Natural killer cell (primary cell): ENCODE data around the gene ING5. TPM values are rescaled to one million over a fixed set of nuclear protein-coding genes. Genes with fewer than 3 reads are reported as not detected.

Experiments used
- ATAC-seq, 3 donors: fragments of 150-1000 bp in 2 of 3; fragments of 200-7000 bp in 1 of 3; cut with Tn5 transposase; 1 replicate in 1 of 3; 2 replicates in 2 of 3; pipeline ENCODE4 v1.10.0; 2021; ENCODE audit warnings: mild to moderate bottlenecking in 2 of 3, moderate library complexity in 2 of 3
- DNase-seq, 2 donors: peaks; one replicate each; pipeline versions ENCODE4 v3.0.0 to v3.0.0-alpha.2; 2013 to 2021; ENCODE audit warnings: mixed read lengths in 1 of 2
- H3K27ac ChIP-seq: one replicate; pipeline ENCODE4 v1.5.1; 2013; ENCODE audit warnings: mild to moderate bottlenecking, low read length
- H3K27me3 ChIP-seq: one replicate; pipeline ENCODE4 v1.6.1; 2013; ENCODE audit warnings: low read length; ENCODE audit not compliant: control insufficient read depth, insufficient read depth
- H3K36me3 ChIP-seq: one replicate; pipeline ENCODE4 v1.6.1; 2013; ENCODE audit warnings: low read length; ENCODE audit not compliant: control insufficient read depth, insufficient read depth
- H3K4me1 ChIP-seq: one replicate; pipeline ENCODE4 v1.6.1; 2013; ENCODE audit warnings: low read length; ENCODE audit not compliant: control insufficient read depth, insufficient read depth
- H3K4me3 ChIP-seq: one replicate; pipeline ENCODE4 v1.5.1; 2013; ENCODE audit warnings: low read length
- H3K9me3 ChIP-seq: one replicate; pipeline ENCODE4 v1.6.1; 2013; ENCODE audit warnings: low read length; ENCODE audit not compliant: control insufficient read depth, insufficient read depth
- H3K27ac Mint-ChIP-seq, 2 donors: one replicate each; pipeline ENCODE4 v1.8.0; 2022; ENCODE audit warnings: mild to moderate bottlenecking in 2 of 2, mixed read lengths in 2 of 2, moderate library complexity in 1 of 2
- H3K27me3 Mint-ChIP-seq, 2 donors: one replicate each; pipeline ENCODE4 v1.8.0; 2022; ENCODE audit warnings: low read depth in 2 of 2, mixed read lengths in 2 of 2
- H3K36me3 Mint-ChIP-seq: one replicate; pipeline ENCODE4 v1.8.0; 2022; ENCODE audit warnings: mixed read lengths
- H3K4me1 Mint-ChIP-seq, 2 donors: one replicate each; pipeline ENCODE4 v1.8.0; 2022; ENCODE audit warnings: mixed read lengths in 2 of 2
- H3K4me3 Mint-ChIP-seq: one replicate; pipeline ENCODE4 v1.8.0; 2022; ENCODE audit warnings: mild to moderate bottlenecking, moderate library complexity, mixed read lengths
- H3K9me3 Mint-ChIP-seq, 2 donors: one replicate each; pipeline ENCODE4 v1.8.0; 2022; ENCODE audit warnings: mixed read lengths in 2 of 2
- WGBS: methylation state at CpG from one replicate; pipeline ENCODE4 v1.1.7; 2013; ENCODE audit warnings: missing lambda C conversion rate; ENCODE audit not compliant: insufficient coverage; 5-methylcytosine and 5-hydroxymethylcytosine counted together
- intact Hi-C: fragments of 100-400 bp; cut with micrococcal nuclease; formaldehyde crosslinking; loops from one replicate; pipeline ENCODE4 v1.14.2; 2022
- total RNA-seq, 4 donors: library from RNA; stranded (reverse); fragments of 120-200 nt in 1 of 4; gene quantifications; one replicate each; pipeline versions ENCODE4 v1.2.3 to v1.2.4, GENCODE V29; 2013 to 2022
- TF ChIP-seq, protein P1 (sequence below): fragments of 200-600 bp; IDR thresholded peaks from one replicate; pipeline ENCODE4 v1.8.0; 2022; ENCODE audit warnings: antibody characterized with exemption

The ING5 gene
- total RNA-seq, 3 donors from 2014 or later (not counting 1 experiment from before 2014, with no cell fraction given), result 25.6 to 40.9 (median 34.7) TPM

DNA sequence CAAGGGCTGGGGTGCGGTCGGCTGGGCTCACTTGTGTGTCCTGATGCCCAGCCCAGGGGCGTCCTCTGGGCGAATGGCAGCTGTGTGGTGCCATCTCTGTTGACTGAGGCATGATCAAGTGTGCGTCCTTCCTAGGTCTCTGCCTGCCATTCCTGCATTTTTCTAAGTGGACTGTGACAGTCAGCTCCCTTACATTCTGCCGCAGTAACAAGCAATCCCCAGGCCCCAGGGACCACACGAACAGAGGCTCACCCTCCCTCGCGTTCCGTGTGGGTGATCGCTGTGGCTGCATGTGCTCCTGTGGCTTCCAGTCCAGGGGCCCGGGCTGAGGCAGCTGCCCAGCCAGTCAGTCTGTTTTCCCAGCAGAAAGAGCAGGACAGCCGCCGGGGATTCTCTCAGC is 50.4 kb downstream of the ING5 start:
- H3K27ac ChIP-seq, result no peak overlapping the region
- 97% methylated on average over 14 of the region's 14 CpGs for WGBS
- H3K4me3 ChIP-seq, result no peak overlapping the region
- Mint-ChIP-seq H3K36me3 (no peaks in the 10 kb centered on the region), H3K9me3 (no peaks in the 10 kb centered on the region), H3K27ac (no peak overlapping the region), H3K4me1 (no peaks in the 10 kb centered on the region), H3K4me3 (no peak overlapping the region), H3K27me3 (peaks cover 0 to 10% of the 10 kb centered on the region in 2 donors)
- intact Hi-C loops, result no loop called here
- no peaks in the 10 kb centered on the region for H3K27me3 ChIP-seq
- DNase-seq, result no peak
- no peak for ATAC-seq
- H3K4me1 ChIP-seq, result no peaks in the 10 kb centered on the region
- TF ChIP-seq, protein P1, sequence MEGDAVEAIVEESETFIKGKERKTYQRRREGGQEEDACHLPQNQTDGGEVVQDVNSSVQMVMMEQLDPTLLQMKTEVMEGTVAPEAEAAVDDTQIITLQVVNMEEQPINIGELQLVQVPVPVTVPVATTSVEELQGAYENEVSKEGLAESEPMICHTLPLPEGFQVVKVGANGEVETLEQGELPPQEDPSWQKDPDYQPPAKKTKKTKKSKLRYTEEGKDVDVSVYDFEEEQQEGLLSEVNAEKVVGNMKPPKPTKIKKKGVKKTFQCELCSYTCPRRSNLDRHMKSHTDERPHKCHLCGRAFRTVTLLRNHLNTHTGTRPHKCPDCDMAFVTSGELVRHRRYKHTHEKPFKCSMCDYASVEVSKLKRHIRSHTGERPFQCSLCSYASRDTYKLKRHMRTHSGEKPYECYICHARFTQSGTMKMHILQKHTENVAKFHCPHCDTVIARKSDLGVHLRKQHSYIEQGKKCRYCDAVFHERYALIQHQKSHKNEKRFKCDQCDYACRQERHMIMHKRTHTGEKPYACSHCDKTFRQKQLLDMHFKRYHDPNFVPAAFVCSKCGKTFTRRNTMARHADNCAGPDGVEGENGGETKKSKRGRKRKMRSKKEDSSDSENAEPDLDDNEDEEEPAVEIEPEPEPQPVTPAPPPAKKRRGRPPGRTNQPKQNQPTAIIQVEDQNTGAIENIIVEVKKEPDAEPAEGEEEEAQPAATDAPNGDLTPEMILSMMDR, result no peak
- no peaks in the 10 kb centered on the region for H3K9me3 ChIP-seq
- peaks cover 6% of the 10 kb centered on the region for H3K36me3 ChIP-seq

- H3K9me3 ChIP-seq, result no peaks in the 10 kb centered on the region
- 91% methylated on average over 20 of the region's 21 CpGs for WGBS
- Mint-ChIP-seq H3K4me3 (no peak overlapping the region), H3K36me3 (no peaks in the 10 kb centered on the region), H3K9me3 (no peaks in the 10 kb centered on the region), H3K4me1 (no peaks in the 10 kb centered on the region), H3K27me3 (peaks cover 0 to 10% of the 10 kb centered on the region in 2 donors), H3K27ac (no peak overlapping the region)
- no peaks in the 10 kb centered on the region for H3K4me1 ChIP-seq
- ATAC-seq, result no peak
- DNase-seq, result no peak
- H3K36me3 ChIP-seq, result peaks cover 6% of the 10 kb centered on the region
- H3K4me3 ChIP-seq, result no peak overlapping the region
- intact Hi-C loops, result no loop called here
- H3K27ac ChIP-seq, result no peak overlapping the region
- no peaks in the 10 kb centered on the region for H3K27me3 ChIP-seq
- TF ChIP-seq, protein P1, result no peak
Measured at GRCh38 chr2:241752689-241753276, 50.9 kb downstream of the ING5 start.

GRCh38 chr2:241753493-241753892 is 51.7 kb downstream of the ING5 start:
- H3K27me3 Mint-ChIP-seq, result peaks cover 0 to 10% of the 10 kb centered on the region in 2 donors
- DNase-seq, result no peak
- Histone ChIP-seq H3K36me3 (peaks cover 6% of the 10 kb centered on the region), H3K27me3 (no peaks in the 10 kb centered on the region), H3K27ac (no peak overlapping the region), H3K9me3 (no peaks in the 10 kb centered on the region), H3K4me3 (no peak overlapping the region), H3K4me1 (no peaks in the 10 kb centered on the region)
- H3K9me3 Mint-ChIP-seq, result no peaks in the 10 kb centered on the region
- no peak for ATAC-seq
- no peak overlapping the region for H3K27ac Mint-ChIP-seq
- H3K4me3 Mint-ChIP-seq, result no peak overlapping the region
- TF ChIP-seq, protein P1, result no peak
- WGBS, result 99% methylated on average over 17 of the region's 17 CpGs
- intact Hi-C loops, result no loop called here
- no peaks in the 10 kb centered on the region for H3K4me1 Mint-ChIP-seq
- H3K36me3 Mint-ChIP-seq, result no peaks in the 10 kb centered on the region

GRCh38 chr2:241754042-241754441 is 52.2 kb downstream of the ING5 start:
- Mint-ChIP-seq H3K36me3 (peaks cover 1% of the 10 kb centered on the region), H3K27me3 (peaks cover 0 to 10% of the 10 kb centered on the region in 2 donors), H3K4me3 (no peak overlapping the region), H3K27ac (no peak overlapping the region), H3K9me3 (no peaks in the 10 kb centered on the region), H3K4me1 (no peaks in the 10 kb centered on the region)
- Histone ChIP-seq H3K4me3 (no peak overlapping the region), H3K9me3 (no peaks in the 10 kb centered on the region), H3K4me1 (no peaks in the 10 kb centered on the region), H3K27ac (no peak overlapping the region), H3K27me3 (no peaks in the 10 kb centered on the region), H3K36me3 (peaks cover 6% of the 10 kb centered on the region)
- intact Hi-C loops, result no loop called here
- DNase-seq (no peak), ATAC-seq (no peak)
- TF ChIP-seq, protein P1, result no peak
- 97% methylated on average over 20 of the region's 20 CpGs for WGBS
